RWPE1 (cell line): ENCODE data around the gene TUBB3.
A peak's percentile ranks its signal among the peaks of the same experiment; 100 is the strongest.
"Not testable (repeated sequence)": the region's sequence is repeated elsewhere in the genome, so short reads cannot be mapped to it uniquely, and the experiment has no call there.

Source experiments
- CTCF ChIA-PET: fragments of 350-600 bp; sonication (Branson Sonifier 250); formaldehyde crosslinking; extraction: SDS; loops from one replicate; lab custom pipeline; 2021; lab: Yijun Ruan, JAX
- POLR2A ChIA-PET: fragments of 400-600 bp; formaldehyde crosslinking; extraction: SDS; loops from one replicate; lab custom pipeline; 2020; ENCODE audit warnings: antibody characterized with exemption; ENCODE audit not compliant: low non-redundant PET; lab: Yijun Ruan, JAX
- DNase-seq: peaks from one replicate; pipeline ENCODE4 v3.0.0; 2012; ENCODE audit warnings: low spot score
- H3K27ac ChIP-seq: fragments of 450-650 bp; 2 replicates; pipeline ENCODE4 v1.5.1; 2017
- CTCF ChIP-seq: fragments of 450-650 bp; conservative IDR thresholded peaks from 2 replicates; pipeline ENCODE4 v1.5.1; 2017; ENCODE audit warnings: low read depth, mild to moderate bottlenecking

The TUBB3 gene

GRCh38 chr16:89922884-89923639, at the start of gene TUBB3:
TUBB3 (plus strand) TSS chr16:89923342; CDS start chr16:89923402, 60 bp downstream.
- TF ChIP-seq CTCF: no peak
- CTCF ChIA-PET: interaction anchor here (1.1 to 1.7 kb wide), 2 partner anchors 13 to 77 kb away, joined by 3 to 8 read pairs; no protein-coding TSS in a partner anchor
- H3K27ac ChIP-seq: peak within 1 kb of the TSS; percentile 100

GRCh38 chr16:89873972-89874689, 49.0 kb upstream of the TUBB3 start:
- H3K27ac ChIP-seq: peak overlapping the region; percentile 98
- TF ChIP-seq CTCF: no peak
- ChIA-PET POLR2A (interaction anchor here (1.0 to 1.1 kb wide), 2 partner anchors 57 to 151 kb away, joined by 3 to 4 read pairs; no protein-coding TSS in a partner anchor), CTCF (no interaction called here)
- DNase-seq: peak; percentile 98

More at GRCh38 chr16:89922884-89923639, at the start of gene TUBB3:
- POLR2A ChIA-PET: interaction anchor here (0.6 to 1.9 kb wide), 5 partner anchors 15 to 58 kb away, joined by 3 to 16 read pairs (median 4); no protein-coding TSS in a partner anchor
- peak; percentile 95 for DNase-seq

GRCh38 chr16:89879123-89879522, 44.0 kb upstream of the TUBB3 start:
- POLR2A ChIA-PET, H3K27ac ChIP-seq, DNase-seq: not testable (repeated sequence)
- CTCF ChIA-PET: interaction anchor here (0.6 kb wide), 1 partner anchor 787 kb away, joined by 8 read pairs; no protein-coding TSS in a partner anchor

GRCh38 chr16:89880477-89881367, 42.4 kb upstream of the TUBB3 start:
- ChIA-PET CTCF (no interaction called here), POLR2A (interaction anchor here (0.6 kb wide), 1 partner anchor 575 kb away, joined by 3 read pairs; no protein-coding TSS in a partner anchor)
- DNase-seq: peak; percentile 78
- H3K27ac ChIP-seq: peak overlapping the region; percentile 80
- TF ChIP-seq CTCF: no peak

- no peak for DNase-seq
- CTCF ChIA-PET: no interaction called here
- no peak for TF ChIP-seq CTCF
- peak overlapping the region; percentile 80 for H3K27ac ChIP-seq
- POLR2A ChIA-PET: interaction anchor here (0.6 kb wide), 1 partner anchor 576 kb away, joined by 3 read pairs; no protein-coding TSS in a partner anchor
These were observed 41.8 kb upstream of the TUBB3 start for GRCh38 chr16:89881368-89881730.

- no peak for DNase-seq
- POLR2A ChIA-PET: no interaction called here
- H3K27ac ChIP-seq: peak overlapping the region; percentile 80; the same call in 1 of the 2 replicates
- CTCF ChIA-PET: no interaction called here
- no peak for TF ChIP-seq CTCF
These were observed 39.6 kb upstream of the TUBB3 start for GRCh38 chr16:89883346-89884040.
